Measurements from ENCODE around the gene PADI6. TPM values are rescaled to one million over a fixed set of nuclear protein-coding genes. Genes with fewer than 3 reads are reported as not detected.

Gene PADI6
- total and polyA plus RNA-seq, 10 of the 15 experiments (the other 5 are each of a cell fraction or from before 2014, with no cell fraction given) = not detected

DNA sequence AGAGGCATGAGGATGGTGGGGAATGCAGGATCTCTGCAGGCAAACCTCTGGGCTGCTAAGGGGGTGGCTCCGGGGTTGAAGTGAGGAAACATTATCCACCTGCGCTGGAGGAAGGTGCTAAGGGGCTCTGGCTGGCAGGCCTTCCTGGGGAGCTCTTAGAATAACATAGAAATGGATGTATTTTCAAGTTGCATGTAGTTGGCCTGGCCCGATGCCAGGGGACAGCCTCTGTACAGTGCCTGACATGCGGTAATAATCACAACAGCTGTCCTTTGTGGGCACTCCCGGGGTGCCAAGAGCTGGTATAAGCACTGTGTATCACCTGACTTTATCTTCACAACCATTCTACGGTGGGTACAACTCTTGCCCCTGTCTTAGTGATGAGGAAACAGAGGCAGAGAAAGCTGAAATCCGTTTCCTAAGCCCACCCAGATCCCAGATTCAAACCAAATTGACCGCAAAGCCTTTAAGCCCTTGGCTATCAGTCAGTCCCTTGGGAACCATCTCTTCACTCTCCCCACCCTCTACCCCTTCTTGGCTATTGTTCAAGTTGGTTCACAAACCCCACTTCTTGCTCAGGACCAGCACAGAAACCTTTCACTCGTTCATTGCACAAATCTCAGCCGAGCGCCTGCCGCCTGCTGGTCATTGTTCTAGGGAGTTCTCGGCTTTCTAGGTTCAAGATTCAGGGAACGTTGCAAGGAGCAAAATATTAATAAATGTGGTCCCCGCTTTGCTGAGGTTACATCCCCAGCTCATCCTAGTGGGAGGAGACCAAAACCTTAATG, 33.1 kb upstream of the PADI6 start:
- no peaks in the 10 kb centered on the region for H3K9me3 ChIP-seq (replicated peaks; ENCODE audit: control insufficient read depth, insufficient read depth, low read length)
- no peak overlapping the region for H3K27ac ChIP-seq (ENCODE audit: control insufficient read depth, insufficient read depth)
- intact Hi-C loops (cut with micrococcal nuclease; ENCODE audit: unreplicated experiment) = loop anchor here (5.0 to 10.0 kb wide), 2 partner anchors 104 to 282 kb away; no protein-coding TSS in a partner anchor
- POLR2A ChIA-PET = no interaction called here
- no peak overlapping the region for H3K9ac ChIP-seq (ENCODE audit: control insufficient read depth, insufficient read depth, low read length)
- in situ Hi-C loops (cut with MboI) = no loop called here
- H4K20me1 ChIP-seq (ENCODE audit: control insufficient read depth, insufficient read depth) = no peaks in the 10 kb centered on the region
- no peak for ATAC-seq
- no peaks in the 10 kb centered on the region for H3K79me2 ChIP-seq (ENCODE audit: control insufficient read depth, insufficient read depth, low read length)
- 47% methylated on average over 15 of the region's 15 CpGs for WGBS (ENCODE audit: insufficient coverage, insufficient replicate concordance, low lambda C conversion rate, missing lambda C conversion rate)
- SMC1A ChIA-PET (ENCODE audit: uncharacterized antibody, unreplicated experiment) = no interaction called here
- H2AFZ ChIP-seq (ENCODE audit: control insufficient read depth, low read depth, low read length) = no peak overlapping the region
- CTCF ChIA-PET = interaction anchor here (3.9 kb wide), 1 partner anchor 213 kb away, joined by 27 read pairs; no protein-coding TSS in a partner anchor
- H3K27me3 ChIP-seq (replicated peaks in 1 of 2; ENCODE audit: control insufficient read depth in 2 of 2, insufficient read depth in 2 of 2, low read length in 1 of 2) = no peaks in the 10 kb centered on the region; a peak in 1 of 4 replicates
- no peaks in the 10 kb centered on the region for H3K36me3 ChIP-seq (ENCODE audit: control insufficient read depth in 2 of 2, insufficient read depth in 2 of 2, low read length in 1 of 2)
- no peak overlapping the region for H3K4me3 ChIP-seq
- no peak overlapping the region for H3K4me2 ChIP-seq (ENCODE audit: control insufficient read depth, insufficient read depth)
- H3K4me1 ChIP-seq (ENCODE audit: control insufficient read depth, insufficient read depth, low read length) = no peaks in the 10 kb centered on the region
- no peak for DNase-seq (ENCODE audit: low read depth, low spot score)
- TF ChIP-seq NR2C1 (IDR thresholded peaks at IDR 0.05) (no peak), POLR2AphosphoS2 (IDR thresholded peaks at IDR 0.05; ENCODE audit: low read depth, low read length) (no peak)
- no peak for FAIRE-seq
- BruUV-seq (replicated peaks) = no TSS peak
- RAD21 ChIA-PET (ENCODE audit: unreplicated experiment) = interaction anchor here (1.2 kb wide), 1 partner anchor 212 kb away, joined by 3 read pairs; no protein-coding TSS in a partner anchor

DNA sequence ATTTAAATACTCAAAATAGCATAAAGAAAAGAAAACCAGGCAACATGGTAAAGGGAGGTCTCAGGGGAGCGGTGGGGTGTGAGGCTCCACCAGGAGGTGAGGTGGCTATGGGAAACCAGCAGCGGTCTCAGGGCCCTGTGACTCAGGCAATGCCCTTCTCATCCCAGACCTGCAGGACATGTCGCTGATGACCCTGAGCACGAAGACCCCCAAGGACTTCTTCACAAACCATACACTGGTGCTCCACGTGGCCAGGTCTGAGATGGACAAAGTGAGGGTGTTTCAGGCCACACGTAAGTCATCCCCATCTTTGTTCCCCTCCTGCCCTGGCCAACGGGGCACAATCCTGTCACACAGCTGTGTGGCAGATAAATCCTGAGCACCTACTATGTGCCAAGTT, 32.5 kb upstream of the PADI6 start:
- no peak overlapping the region for H2AFZ ChIP-seq (ENCODE audit: control insufficient read depth, low read depth, low read length)
- SMC1A ChIA-PET (ENCODE audit: uncharacterized antibody, unreplicated experiment) = no interaction called here
- DNase-seq (ENCODE audit: low read depth, low spot score) (no peak), ATAC-seq (no peak), FAIRE-seq (no peak)
- in situ Hi-C loops (cut with MboI) (no loop called here), intact Hi-C loops (cut with micrococcal nuclease; ENCODE audit: unreplicated experiment) (loop anchor here (5.0 to 10.0 kb wide), 2 partner anchors 105 to 282 kb away; no protein-coding TSS in a partner anchor)
- H3K9ac ChIP-seq (ENCODE audit: control insufficient read depth, insufficient read depth, low read length) = no peak overlapping the region
- H3K79me2 ChIP-seq (ENCODE audit: control insufficient read depth, insufficient read depth, low read length) = no peaks in the 10 kb centered on the region
- no peak overlapping the region for H3K4me2 ChIP-seq (ENCODE audit: control insufficient read depth, insufficient read depth)
- 22% methylated on average over 7 of the region's 7 CpGs for WGBS (ENCODE audit: insufficient coverage, insufficient replicate concordance, low lambda C conversion rate, missing lambda C conversion rate)
- CTCF ChIA-PET = interaction anchor here (3.9 kb wide), 1 partner anchor 214 kb away, joined by 27 read pairs; no protein-coding TSS in a partner anchor
- H3K36me3 ChIP-seq (ENCODE audit: control insufficient read depth in 2 of 2, insufficient read depth in 2 of 2, low read length in 1 of 2) = no peaks in the 10 kb centered on the region
- RAD21 ChIA-PET (ENCODE audit: unreplicated experiment) = no interaction called here
- no peak for TF ChIP-seq JUNB (IDR thresholded peaks at IDR 0.05)
- no peak for TF ChIP-seq POLR2A (IDR thresholded peaks at IDR 0.05; ENCODE audit: low read depth, low read length)
- TF ChIP-seq, protein P1, sequence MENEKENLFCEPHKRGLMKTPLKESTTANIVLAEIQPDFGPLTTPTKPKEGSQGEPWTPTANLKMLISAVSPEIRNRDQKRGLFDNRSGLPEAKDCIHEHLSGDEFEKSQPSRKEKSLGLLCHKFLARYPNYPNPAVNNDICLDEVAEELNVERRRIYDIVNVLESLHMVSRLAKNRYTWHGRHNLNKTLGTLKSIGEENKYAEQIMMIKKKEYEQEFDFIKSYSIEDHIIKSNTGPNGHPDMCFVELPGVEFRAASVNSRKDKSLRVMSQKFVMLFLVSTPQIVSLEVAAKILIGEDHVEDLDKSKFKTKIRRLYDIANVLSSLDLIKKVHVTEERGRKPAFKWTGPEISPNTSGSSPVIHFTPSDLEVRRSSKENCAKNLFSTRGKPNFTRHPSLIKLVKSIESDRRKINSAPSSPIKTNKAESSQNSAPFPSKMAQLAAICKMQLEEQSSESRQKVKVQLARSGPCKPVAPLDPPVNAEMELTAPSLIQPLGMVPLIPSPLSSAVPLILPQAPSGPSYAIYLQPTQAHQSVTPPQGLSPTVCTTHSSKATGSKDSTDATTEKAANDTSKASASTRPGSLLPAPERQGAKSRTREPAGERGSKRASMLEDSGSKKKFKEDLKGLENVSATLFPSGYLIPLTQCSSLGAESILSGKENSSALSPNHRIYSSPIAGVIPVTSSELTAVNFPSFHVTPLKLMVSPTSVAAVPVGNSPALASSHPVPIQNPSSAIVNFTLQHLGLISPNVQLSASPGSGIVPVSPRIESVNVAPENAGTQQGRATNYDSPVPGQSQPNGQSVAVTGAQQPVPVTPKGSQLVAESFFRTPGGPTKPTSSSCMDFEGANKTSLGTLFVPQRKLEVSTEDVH (IDR thresholded peaks at IDR 0.05; ENCODE audit: low read depth, partially characterized antibody) = no peak
- POLR2A ChIA-PET = no interaction called here
- H3K4me3 ChIP-seq = no peak overlapping the region
- no peak overlapping the region for H3K27ac ChIP-seq (ENCODE audit: control insufficient read depth, insufficient read depth)
- BruUV-seq (replicated peaks) = no TSS peak
- no peaks in the 10 kb centered on the region for H4K20me1 ChIP-seq (ENCODE audit: control insufficient read depth, insufficient read depth)
- no peaks in the 10 kb centered on the region for H3K4me1 ChIP-seq (ENCODE audit: control insufficient read depth, insufficient read depth, low read length)
- H3K27me3 ChIP-seq (replicated peaks in 1 of 2; ENCODE audit: control insufficient read depth in 2 of 2, insufficient read depth in 2 of 2, low read length in 1 of 2) = no peaks in the 10 kb centered on the region; a peak in 1 of 4 replicates
- no peaks in the 10 kb centered on the region for H3K9me3 ChIP-seq (replicated peaks; ENCODE audit: control insufficient read depth, insufficient read depth, low read length)
